OCI-LY3 (cell line): ENCODE measurements around the gene ANKRD6.

Experiments used
- EZH2phosphoT487 ChIP-seq: fragments of 200-600 bp; shearing (Covaris generic); IDR thresholded peaks from 2 replicates; pipeline ENCODE4 v1.6.1; 2018; ENCODE audit warnings: antibody characterized with exemption, mixed run types, low read depth
- TF ChIP-seq, protein P1 (sequence below): fragments of 200-600, 300-600 bp; sonication (generic); IDR thresholded peaks from 2 replicates; pipeline ENCODE4 v1.5.1; 2014; ENCODE audit warnings: antibody characterized with exemption, low read length, low read depth

DNA sequence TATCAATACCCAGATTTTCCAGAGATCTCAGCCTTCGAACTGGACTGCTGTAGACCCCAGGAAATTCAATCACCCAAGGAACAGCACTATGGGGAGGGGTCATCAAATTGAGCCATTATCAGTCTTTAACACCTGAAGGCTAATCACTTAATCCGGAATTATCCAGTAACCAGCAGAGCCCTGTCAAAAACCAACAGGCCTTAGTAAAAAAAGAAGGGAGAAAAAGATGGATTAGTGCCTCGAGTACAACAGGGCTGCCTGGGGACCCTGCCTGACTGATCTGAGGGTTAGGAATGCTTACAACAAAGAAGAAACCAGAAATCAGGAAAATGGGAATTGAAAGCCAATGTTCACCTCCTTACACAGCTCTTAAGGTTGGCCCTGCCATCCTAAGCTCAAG, 28.4 kb upstream of the ANKRD6 start:
- TF ChIP-seq, protein P1, sequence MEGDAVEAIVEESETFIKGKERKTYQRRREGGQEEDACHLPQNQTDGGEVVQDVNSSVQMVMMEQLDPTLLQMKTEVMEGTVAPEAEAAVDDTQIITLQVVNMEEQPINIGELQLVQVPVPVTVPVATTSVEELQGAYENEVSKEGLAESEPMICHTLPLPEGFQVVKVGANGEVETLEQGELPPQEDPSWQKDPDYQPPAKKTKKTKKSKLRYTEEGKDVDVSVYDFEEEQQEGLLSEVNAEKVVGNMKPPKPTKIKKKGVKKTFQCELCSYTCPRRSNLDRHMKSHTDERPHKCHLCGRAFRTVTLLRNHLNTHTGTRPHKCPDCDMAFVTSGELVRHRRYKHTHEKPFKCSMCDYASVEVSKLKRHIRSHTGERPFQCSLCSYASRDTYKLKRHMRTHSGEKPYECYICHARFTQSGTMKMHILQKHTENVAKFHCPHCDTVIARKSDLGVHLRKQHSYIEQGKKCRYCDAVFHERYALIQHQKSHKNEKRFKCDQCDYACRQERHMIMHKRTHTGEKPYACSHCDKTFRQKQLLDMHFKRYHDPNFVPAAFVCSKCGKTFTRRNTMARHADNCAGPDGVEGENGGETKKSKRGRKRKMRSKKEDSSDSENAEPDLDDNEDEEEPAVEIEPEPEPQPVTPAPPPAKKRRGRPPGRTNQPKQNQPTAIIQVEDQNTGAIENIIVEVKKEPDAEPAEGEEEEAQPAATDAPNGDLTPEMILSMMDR: no peak
- TF ChIP-seq EZH2phosphoT487: no peak
